ENCODE results near the gene NHSL2. TPM values are rescaled to one million over a fixed set of nuclear protein-coding genes. Genes with fewer than 3 reads are reported as not detected.

The NHSL2 gene
- polyA plus RNA-seq, 4 donors = under 0.01 to 2.9 (median 1.5) TPM; not detected in 1

GRCh38 chrX:72130762-72131250 is 220.2 kb downstream of the NHSL2 start:
- Histone ChIP-seq H3K4me3 (ENCODE audit: low read depth in 1 of 3, low read length in 3 of 3) (peak overlapping the region in 1 of 3 donors; percentile 41), H3K9me3 (ENCODE audit: control insufficient read depth in 2 of 2, insufficient read depth in 1 of 2, low read depth in 1 of 2, low read length in 1 of 2) (no peaks in the 10 kb centered on the region), H3K27ac (ENCODE audit: low read depth in 1 of 3, low read length in 2 of 3) (no peak overlapping the region), H3K4me1 (ENCODE audit: control insufficient read depth in 3 of 3, insufficient read depth in 2 of 3, low read depth in 1 of 3, low read length in 2 of 3) (peaks cover 0 to 14% (median 3%) of the 10 kb centered on the region in 3 donors), H3K27me3 (ENCODE audit: control insufficient read depth in 3 of 3, insufficient read depth in 3 of 3, low read length in 3 of 3) (peaks cover 3 to 20% (median 3%) of the 10 kb centered on the region in 3 donors), H3K36me3 (ENCODE audit: control insufficient read depth in 3 of 3, insufficient read depth in 2 of 3, low read depth in 1 of 3, low read length in 3 of 3) (peaks cover 0 to 3% (median 0%) of the 10 kb centered on the region in 3 donors)
- FAIRE-seq (no peak), DNase-seq (no peak)
- 31 to 53% (median 40%) methylated on average over 15 to 30 of the region's 30 CpGs for WGBS, 3 donors

DNA sequence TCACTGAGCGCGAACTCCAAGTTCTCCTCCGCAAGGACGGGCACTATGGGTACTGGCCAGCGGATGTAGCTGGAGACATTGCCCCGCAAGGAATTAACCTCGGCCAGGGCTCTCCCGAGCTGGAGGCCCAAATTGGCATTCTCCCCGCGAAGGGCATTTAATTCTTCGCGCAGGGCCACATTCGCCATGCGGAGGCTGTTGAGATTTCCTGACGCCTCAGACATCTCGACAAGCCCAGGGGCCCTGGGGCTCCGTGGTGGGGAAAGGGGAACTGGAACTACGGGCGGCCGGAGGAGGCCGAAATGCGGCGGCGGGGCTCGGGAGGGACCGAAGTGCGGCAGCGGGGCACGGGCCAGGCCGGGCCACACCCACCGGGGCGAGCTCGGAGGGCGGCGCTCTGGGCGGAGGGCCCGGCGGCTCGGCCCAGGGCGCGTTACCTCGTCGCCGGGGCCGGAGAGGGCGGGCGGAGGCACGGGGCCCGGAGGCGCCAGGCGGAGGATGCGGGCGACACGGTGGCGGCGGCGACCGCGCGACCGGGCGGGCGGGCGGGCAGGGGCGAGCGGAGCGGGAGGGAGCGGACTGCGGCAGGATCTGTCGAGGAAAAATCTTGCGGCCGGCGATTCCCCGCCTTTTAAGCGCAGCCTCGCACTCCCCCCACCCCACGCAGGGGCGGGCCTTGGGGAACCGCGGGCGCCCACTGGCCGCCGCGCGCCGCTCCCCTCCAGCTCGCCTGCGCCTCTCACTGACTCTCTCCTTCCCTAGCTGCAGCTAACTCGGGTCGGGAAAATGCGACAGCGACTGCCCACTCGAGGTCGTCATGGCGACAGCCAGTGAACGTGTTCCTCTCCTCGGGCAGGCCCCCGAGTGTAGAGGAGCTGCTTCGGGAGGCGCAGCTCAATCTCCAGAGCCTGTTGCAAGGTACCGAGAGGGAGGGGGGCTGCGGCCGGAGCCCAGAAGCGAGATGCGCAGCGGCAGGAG is 221.0 kb downstream of the NHSL2 start, which contains the start of gene RTL5:
RTL5 (minus strand) TSS at position 599 of the 978 bp plus-strand sequence.
- WGBS, 3 donors = 2 to 37% (median 9%) methylated on average over 29 to 106 of the region's 106 CpGs
- H3K36me3 ChIP-seq (ENCODE audit: control insufficient read depth in 3 of 3, insufficient read depth in 2 of 3, low read depth in 1 of 3, low read length in 3 of 3) = peaks cover 0 to 3% (median 0%) of the 10 kb centered on the region in 3 donors
- no peaks in the 10 kb centered on the region for H3K9me3 ChIP-seq (ENCODE audit: control insufficient read depth in 2 of 2, insufficient read depth in 1 of 2, low read depth in 1 of 2, low read length in 1 of 2)
- H3K4me1 ChIP-seq (ENCODE audit: control insufficient read depth in 3 of 3, insufficient read depth in 2 of 3, low read depth in 1 of 3, low read length in 2 of 3) = peaks cover 0 to 7% (median 0%) of the 10 kb centered on the region in 3 donors
- FAIRE-seq (no peak), DNase-seq (peak; percentile 24 to 70)
- peaks cover 3 to 23% (median 3%) of the 10 kb centered on the region in 3 donors for H3K27me3 ChIP-seq (ENCODE audit: control insufficient read depth in 3 of 3, insufficient read depth in 3 of 3, low read length in 3 of 3)
- peak within 1 kb of the TSS in 2 of 3 donors; percentile 24 to 41 for H3K4me3 ChIP-seq (ENCODE audit: low read depth in 1 of 3, low read length in 3 of 3)
- H3K27ac ChIP-seq (ENCODE audit: low read depth in 1 of 3, low read length in 2 of 3) = peak within 1 kb of the TSS in 1 of 3 donors; percentile 25

DNA sequence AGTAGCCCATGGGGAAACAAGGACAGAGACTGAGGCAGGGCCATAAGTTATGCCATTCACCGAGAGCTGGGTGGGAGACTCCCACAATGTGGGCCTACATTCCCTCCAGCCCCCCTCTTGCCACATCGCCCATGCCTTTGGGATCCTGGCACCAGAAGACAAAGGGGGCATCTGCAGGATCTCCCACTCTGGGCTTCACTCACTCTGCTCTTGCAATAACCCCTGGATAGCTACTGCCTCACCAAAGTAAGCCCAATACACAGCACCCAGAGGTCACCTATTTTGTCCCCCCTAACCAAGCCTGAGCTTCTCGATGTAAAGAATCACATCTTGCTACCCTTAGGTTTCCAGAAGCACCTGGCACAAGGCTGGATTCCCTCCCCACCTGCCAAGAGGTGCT is 221.8 kb downstream of the NHSL2 start:
- Histone ChIP-seq H3K27ac (ENCODE audit: low read depth in 1 of 3, low read length in 2 of 3) (peak overlapping the region in 1 of 3 donors; percentile 25), H3K9me3 (ENCODE audit: control insufficient read depth in 2 of 2, insufficient read depth in 1 of 2, low read depth in 1 of 2, low read length in 1 of 2) (no peaks in the 10 kb centered on the region), H3K27me3 (ENCODE audit: control insufficient read depth in 3 of 3, insufficient read depth in 3 of 3, low read length in 3 of 3) (peaks cover 3 to 28% (median 3%) of the 10 kb centered on the region in 3 donors), H3K36me3 (ENCODE audit: control insufficient read depth in 3 of 3, insufficient read depth in 2 of 3, low read depth in 1 of 3, low read length in 3 of 3) (peaks cover 0 to 3% (median 0%) of the 10 kb centered on the region in 3 donors), H3K4me3 (ENCODE audit: low read depth in 1 of 3, low read length in 3 of 3) (no peak overlapping the region), H3K4me1 (ENCODE audit: control insufficient read depth in 3 of 3, insufficient read depth in 2 of 3, low read depth in 1 of 3, low read length in 2 of 3) (peaks cover 0 to 7% (median 0%) of the 10 kb centered on the region in 3 donors)
- DNase-seq (no peak), FAIRE-seq (no peak)
- WGBS, 3 donors = 69 to 84% (median 73%) methylated on average over 3 of the region's 3 CpGs

DNA sequence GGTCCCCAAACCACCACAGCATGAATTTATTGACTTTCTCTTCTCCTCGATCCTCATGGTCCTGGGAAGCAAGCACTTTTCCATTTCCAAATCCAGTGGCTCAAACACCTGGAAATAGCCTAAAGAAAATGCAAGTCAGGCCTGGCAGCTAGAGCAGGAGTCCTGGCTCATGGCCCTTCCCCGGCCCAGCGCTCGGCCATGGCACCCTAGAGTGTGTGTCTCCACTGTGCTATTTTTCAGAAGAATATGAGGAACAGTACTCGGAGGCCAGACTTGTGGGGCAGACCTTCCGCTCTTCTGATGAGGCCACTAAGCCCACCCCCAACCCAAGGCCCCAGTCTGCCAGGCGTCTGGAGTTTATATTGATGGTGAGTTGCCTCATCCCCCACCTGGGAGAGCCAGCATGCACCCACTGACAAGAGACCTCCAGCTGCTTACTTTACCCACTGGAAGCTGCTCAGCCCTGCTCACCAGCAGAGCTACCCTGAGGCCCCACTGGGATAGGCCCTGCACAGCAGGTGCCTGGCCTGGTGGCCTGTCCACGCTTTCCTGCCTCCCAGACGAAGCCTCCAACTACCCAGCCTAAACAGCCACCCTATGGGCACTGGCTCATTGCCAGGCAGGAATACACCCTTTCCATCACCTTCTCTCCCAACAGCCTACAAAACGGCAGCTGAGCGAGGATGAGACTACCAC is 223.4 kb downstream of the NHSL2 start:
- WGBS, 3 donors = 82 to 94% (median 93%) methylated on average over 11 of the region's 11 CpGs
- DNase-seq (no peak), FAIRE-seq (no peak)

GRCh38 chrX:72137846-72138495 is 227.3 kb downstream of the NHSL2 start:
- H3K27me3 ChIP-seq (ENCODE audit: control insufficient read depth in 3 of 3, insufficient read depth in 3 of 3, low read length in 3 of 3) = peaks cover 0 to 14% (median 0%) of the 10 kb centered on the region in 3 donors
- DNase-seq = no peak
- no peak for FAIRE-seq
- no peaks in the 10 kb centered on the region for H3K4me1 ChIP-seq (ENCODE audit: control insufficient read depth in 3 of 3, insufficient read depth in 2 of 3, low read depth in 1 of 3, low read length in 2 of 3)
- no peak overlapping the region for H3K27ac ChIP-seq (ENCODE audit: low read depth in 1 of 3, low read length in 2 of 3)
- H3K36me3 ChIP-seq (ENCODE audit: control insufficient read depth in 3 of 3, insufficient read depth in 2 of 3, low read depth in 1 of 3, low read length in 3 of 3) = peaks cover 0 to 2% (median 0%) of the 10 kb centered on the region in 3 donors
- no peaks in the 10 kb centered on the region for H3K9me3 ChIP-seq (ENCODE audit: control insufficient read depth in 2 of 2, insufficient read depth in 1 of 2, low read depth in 1 of 2, low read length in 1 of 2)
- WGBS, 3 donors = 74 to 88% (median 78%) methylated on average over 9 of the region's 9 CpGs
- H3K4me3 ChIP-seq (ENCODE audit: low read depth in 1 of 3, low read length in 3 of 3) = no peak overlapping the region

More for the DNA sequence above, 223.4 kb downstream of the NHSL2 start:
- Histone ChIP-seq H3K27ac (ENCODE audit: low read depth in 1 of 3, low read length in 2 of 3) (no peak overlapping the region), H3K4me1 (ENCODE audit: control insufficient read depth in 3 of 3, insufficient read depth in 2 of 3, low read depth in 1 of 3, low read length in 2 of 3) (peaks cover 0 to 7% (median 0%) of the 10 kb centered on the region in 3 donors), H3K27me3 (ENCODE audit: control insufficient read depth in 3 of 3, insufficient read depth in 3 of 3, low read length in 3 of 3) (peaks cover 3 to 28% (median 3%) of the 10 kb centered on the region in 3 donors), H3K4me3 (ENCODE audit: low read depth in 1 of 3, low read length in 3 of 3) (no peak overlapping the region), H3K36me3 (ENCODE audit: control insufficient read depth in 3 of 3, insufficient read depth in 2 of 3, low read depth in 1 of 3, low read length in 3 of 3) (peaks cover 0 to 3% (median 0%) of the 10 kb centered on the region in 3 donors), H3K9me3 (ENCODE audit: control insufficient read depth in 2 of 2, insufficient read depth in 1 of 2, low read depth in 1 of 2, low read length in 1 of 2) (no peaks in the 10 kb centered on the region)

- H3K9me3 ChIP-seq (ENCODE audit: control insufficient read depth in 2 of 2, insufficient read depth in 1 of 2, low read depth in 1 of 2, low read length in 1 of 2) = no peaks in the 10 kb centered on the region
- no peaks in the 10 kb centered on the region for H3K4me1 ChIP-seq (ENCODE audit: control insufficient read depth in 3 of 3, insufficient read depth in 2 of 3, low read depth in 1 of 3, low read length in 2 of 3)
- peaks cover 0 to 8% (median 0%) of the 10 kb centered on the region in 3 donors for H3K27me3 ChIP-seq (ENCODE audit: control insufficient read depth in 3 of 3, insufficient read depth in 3 of 3, low read length in 3 of 3)
- DNase-seq (no peak), FAIRE-seq (no peak)
- no peak overlapping the region for H3K4me3 ChIP-seq (ENCODE audit: low read depth in 1 of 3, low read length in 3 of 3)
- WGBS, 3 donors = 85 to 94% (median 89%) methylated on average over 7 to 8 of the region's 8 CpGs
- H3K27ac ChIP-seq (ENCODE audit: low read depth in 1 of 3, low read length in 2 of 3) = no peak overlapping the region
- H3K36me3 ChIP-seq (ENCODE audit: control insufficient read depth in 3 of 3, insufficient read depth in 2 of 3, low read depth in 1 of 3, low read length in 3 of 3) = peaks cover 0 to 2% (median 0%) of the 10 kb centered on the region in 3 donors
Observed at GRCh38 chrX:72139538-72139937, 228.9 kb downstream of the NHSL2 start.

- DNase-seq = no peak
- Histone ChIP-seq H3K4me1 (ENCODE audit: control insufficient read depth in 3 of 3, insufficient read depth in 2 of 3, low read depth in 1 of 3, low read length in 2 of 3) (no peaks in the 10 kb centered on the region), H3K27me3 (ENCODE audit: control insufficient read depth in 3 of 3, insufficient read depth in 3 of 3, low read length in 3 of 3) (peaks cover 0 to 7% (median 0%) of the 10 kb centered on the region in 3 donors), H3K4me3 (ENCODE audit: low read depth in 1 of 3, low read length in 3 of 3) (no peak overlapping the region), H3K27ac (ENCODE audit: low read depth in 1 of 3, low read length in 2 of 3) (no peak overlapping the region), H3K9me3 (ENCODE audit: control insufficient read depth in 2 of 2, insufficient read depth in 1 of 2, low read depth in 1 of 2, low read length in 1 of 2) (no peaks in the 10 kb centered on the region), H3K36me3 (ENCODE audit: control insufficient read depth in 3 of 3, insufficient read depth in 2 of 3, low read depth in 1 of 3, low read length in 3 of 3) (peaks cover 0 to 2% (median 0%) of the 10 kb centered on the region in 3 donors)
- no peak for FAIRE-seq
- 27 to 47% (median 28%) methylated on average over 4 of the region's 4 CpGs for WGBS, 3 donors
Observed at GRCh38 chrX:72141372-72142004, 230.8 kb downstream of the NHSL2 start.

Measured in small intestine (tissue), 7 donors.